Neural crest cell (in vitro differentiated cells): ENCODE measurements around the gene CTIF. TPM values are rescaled to one million over a fixed set of nuclear protein-coding genes. Genes with fewer than 3 reads are reported as not detected.

ENCODE experiments used
- DNase-seq: peaks from one replicate; pipeline ENCODE4 v3.0.0; 2021; ENCODE audit warnings: low read depth, mixed read lengths, low spot score
- H3K27ac Mint-ChIP-seq: one replicate; pipeline ENCODE4 v1.8.0; 2021; ENCODE audit warnings: mild to moderate bottlenecking, mixed read lengths; ENCODE audit not compliant: unreplicated experiment
- H3K27me3 Mint-ChIP-seq: 2 replicates; pipeline ENCODE4 v1.8.0; 2021; ENCODE audit warnings: low read depth, mild to moderate bottlenecking, mixed read lengths
- H3K36me3 Mint-ChIP-seq: 2 replicates; pipeline ENCODE4 v1.8.0; 2021; ENCODE audit warnings: low read depth, mild to moderate bottlenecking, mixed read lengths
- H3K4me1 Mint-ChIP-seq: 2 replicates; pipeline ENCODE4 v1.8.0; 2021; ENCODE audit warnings: mixed read lengths
- H3K4me3 Mint-ChIP-seq: one replicate; pipeline ENCODE4 v1.8.0; 2021; ENCODE audit warnings: mild to moderate bottlenecking, mixed read lengths
- H3K9me3 Mint-ChIP-seq: 2 replicates; pipeline ENCODE4 v1.8.0; 2021; ENCODE audit warnings: mixed read lengths
- CTCF ChIP-seq: fragments of 200-600 bp; sonication (generic); conservative IDR thresholded peaks from 2 replicates; pipeline ENCODE4 v1.5.0; 2021; ENCODE audit warnings: antibody characterized with exemption, mild to moderate bottlenecking
- long read RNA-seq: library from polyadenylated mRNA; unstranded; transcript quantifications from one replicate; pipeline ENCODE4 v2.0.0, GENCODE V29; 2020
- total RNA-seq: library from RNA; stranded (reverse); gene quantifications from 2 replicates; pipeline ENCODE4 v1.2.1, GENCODE V29; 2021

The CTIF gene
- 46.7 and 52.6 TPM in 2 replicates for total RNA-seq
- long read RNA-seq: 0 reads

- Mint-ChIP-seq H3K27me3 (no peaks in the 10 kb centered on the region), H3K36me3 (no peaks in the 10 kb centered on the region), H3K4me3 (peak within 1 kb of the TSS; percentile 98), H3K27ac (peak within 1 kb of the TSS; percentile 90), H3K9me3 (no peaks in the 10 kb centered on the region), H3K4me1 (peaks cover 20% of the 10 kb centered on the region)
- TF ChIP-seq CTCF: no peak
- DNase-seq: peak; percentile 94
These were observed at the start of gene CTIF for GRCh38 chr18:48538531-48539405. Gene CTIF, plus strand, starts transcription at chr18:48539031. Its CDS starts 80,535 bp downstream, at chr18:48619566.

GRCh38 chr18:48490641-48491293, 48.1 kb upstream of the CTIF start:
- no peak for DNase-seq
- no peaks in the 10 kb centered on the region for H3K36me3 Mint-ChIP-seq
- peaks cover 7% of the 10 kb centered on the region for H3K9me3 Mint-ChIP-seq
- no peaks in the 10 kb centered on the region for H3K27me3 Mint-ChIP-seq
- no peak overlapping the region for H3K4me3 Mint-ChIP-seq
- peaks cover 9% of the 10 kb centered on the region for H3K4me1 Mint-ChIP-seq
- no peak overlapping the region for H3K27ac Mint-ChIP-seq
- TF ChIP-seq CTCF: no peak

- TF ChIP-seq CTCF: no peak
- H3K4me1 Mint-ChIP-seq: peaks cover 9% of the 10 kb centered on the region
- no peak overlapping the region for H3K4me3 Mint-ChIP-seq
- peaks cover 17% of the 10 kb centered on the region for H3K9me3 Mint-ChIP-seq
- peaks cover 2% of the 10 kb centered on the region for H3K36me3 Mint-ChIP-seq
- H3K27ac Mint-ChIP-seq: no peak overlapping the region
- H3K27me3 Mint-ChIP-seq: no peaks in the 10 kb centered on the region
- no peak for DNase-seq
These were observed 46.0 kb upstream of the CTIF start for GRCh38 chr18:48492880-48493279.

- Mint-ChIP-seq H3K36me3 (peaks cover 2% of the 10 kb centered on the region), H3K27me3 (no peaks in the 10 kb centered on the region), H3K4me3 (no peak overlapping the region), H3K9me3 (peaks cover 15% of the 10 kb centered on the region), H3K27ac (peak overlapping the region; percentile 0), H3K4me1 (peaks cover 9% of the 10 kb centered on the region)
- no peak for TF ChIP-seq CTCF
- DNase-seq: no peak
These were observed 45.2 kb upstream of the CTIF start for GRCh38 chr18:48493434-48494230.

GRCh38 chr18:48497863-48498262, 41.0 kb upstream of the CTIF start:
- H3K27ac Mint-ChIP-seq: no peak overlapping the region
- no peak for DNase-seq
- H3K27me3 Mint-ChIP-seq: no peaks in the 10 kb centered on the region
- peaks cover 13% of the 10 kb centered on the region for H3K9me3 Mint-ChIP-seq
- H3K4me1 Mint-ChIP-seq: peaks cover 9% of the 10 kb centered on the region
- TF ChIP-seq CTCF: no peak
- no peak overlapping the region for H3K4me3 Mint-ChIP-seq
- H3K36me3 Mint-ChIP-seq: peaks cover 2% of the 10 kb centered on the region
